ENCODE measurements around the gene ZNF441.

GRCh38 chr19:11729586-11729985, 37.2 kb upstream of the ZNF441 start:
- TF ChIP-seq EZH2 (IDR thresholded peaks at IDR 0.05; ENCODE audit: borderline replicate concordance, low read depth, low read length, severe bottlenecking) (no peak), CTCF (IDR thresholded peaks at IDR 0.05; ENCODE audit: borderline replicate concordance, extremely low read depth, low read length, poor library complexity, severe bottlenecking) (no peak)

Data from DND-41 (cell line).